Activated CD8-positive, alpha-beta T cell treated with anti-CD3 and anti-CD28 coated beads, Interleukin-2, amount 10 ng/mL, durations not matched to agents 7 days and 5 days (primary cell): Measurements from ENCODE around the gene PPOX. TPM values are rescaled to one million over a fixed set of nuclear protein-coding genes. Genes with fewer than 3 reads are reported as not detected.

Source experiments
- ATAC-seq: fragments of 150-1000 bp; cut with Tn5 transposase; one replicate; pipeline ENCODE4 v1.10.0; 2021; ENCODE audit warnings: moderate library complexity
- CTCF ChIA-PET: fragments of 350-600 bp; sonication (Branson Sonifier 250); formaldehyde crosslinking; loops from one replicate; lab custom pipeline; 2021; ENCODE audit warnings: antibody characterized with exemption; lab: Charles Lee
- POLR2A ChIA-PET: fragments of 350-600 bp; sonication (Branson Sonifier 250); formaldehyde crosslinking; loops from one replicate; lab custom pipeline; 2021; ENCODE audit warnings: antibody characterized with exemption; lab: Charles Lee
- DNase-seq: peaks from one replicate; pipeline ENCODE4 v3.0.0-alpha.2; 2020
- H3K27ac Mint-ChIP-seq: one replicate; pipeline ENCODE4 v1.8.0; 2021; ENCODE audit warnings: mild to moderate bottlenecking, mixed read lengths
- H3K27me3 Mint-ChIP-seq: one replicate; pipeline ENCODE4 v1.8.0; 2021; ENCODE audit warnings: low read depth, mixed read lengths
- H3K36me3 Mint-ChIP-seq: one replicate; pipeline ENCODE4 v1.8.0; 2021; ENCODE audit warnings: low read depth, mixed read lengths
- H3K4me1 Mint-ChIP-seq: one replicate; pipeline ENCODE4 v1.8.0; 2021; ENCODE audit warnings: low read depth, mixed read lengths
- H3K4me3 Mint-ChIP-seq: one replicate; pipeline ENCODE4 v1.8.0; 2021; ENCODE audit warnings: mild to moderate bottlenecking, mixed read lengths
- H3K9me3 Mint-ChIP-seq: one replicate; pipeline ENCODE4 v1.8.0; 2022; ENCODE audit warnings: mixed read lengths; ENCODE audit not compliant: insufficient read depth
- total RNA-seq, 2 experiments: library from RNA; stranded (reverse); gene quantifications; one replicate each; pipeline ENCODE4 v1.2.3, GENCODE V29; 2021

PPOX gene
- total RNA-seq, 2 experiments from 2014 or later = 37.7 to 38.5 TPM

- H3K4me3 Mint-ChIP-seq = no peak overlapping the region
- ATAC-seq (no peak), DNase-seq (no peak)
- POLR2A ChIA-PET = interaction anchor here (0.6 to 1.9 kb wide), 4 partner anchors 13 to 191 kb away, joined by 3 to 9 read pairs (median 6); partner anchors contain the start of gene PPOX
- H3K27me3 Mint-ChIP-seq = no peaks in the 10 kb centered on the region
- H3K36me3 Mint-ChIP-seq = peaks cover 9% of the 10 kb centered on the region
- H3K27ac Mint-ChIP-seq = peak overlapping the region; percentile 17
- CTCF ChIA-PET = interaction anchor here (1.4 to 18.1 kb wide), 4 partner anchors 16 to 93 kb away, joined by 3 to 331 read pairs (median 10); partner anchors contain the start of genes APOA2, FCER1G, PPOX and TOMM40L
- H3K9me3 Mint-ChIP-seq = no peaks in the 10 kb centered on the region
- peaks cover 73% of the 10 kb centered on the region for H3K4me1 Mint-ChIP-seq
Observed at GRCh38 chr1:161198194-161198896, 32.1 kb downstream of the PPOX start.

GRCh38 chr1:161198897-161199431 is 32.7 kb downstream of the PPOX start, which contains the start of gene ADAMTS4:
Gene ADAMTS4, minus strand, starts transcription at chr1:161199054. Its CDS starts 427 bp downstream, at chr1:161198627.
- H3K4me3 Mint-ChIP-seq = no peak within 1 kb of the TSS
- H3K36me3 Mint-ChIP-seq = peaks cover 15% of the 10 kb centered on the region
- H3K27me3 Mint-ChIP-seq = no peaks in the 10 kb centered on the region
- no peak for ATAC-seq
- no peak for DNase-seq
- CTCF ChIA-PET = interaction anchor here (1.4 to 18.1 kb wide), 4 partner anchors 17 to 92 kb away, joined by 3 to 331 read pairs (median 10); partner anchors contain the start of genes APOA2, FCER1G, PPOX and TOMM40L
- no peaks in the 10 kb centered on the region for H3K9me3 Mint-ChIP-seq
- H3K27ac Mint-ChIP-seq = peak within 1 kb of the TSS; percentile 95
- POLR2A ChIA-PET = interaction anchor here (1.5 to 1.9 kb wide), 2 partner anchors 14 to 33 kb away, joined by 8 to 9 read pairs; partner anchors contain the start of gene PPOX
- peaks cover 79% of the 10 kb centered on the region for H3K4me1 Mint-ChIP-seq

DNA sequence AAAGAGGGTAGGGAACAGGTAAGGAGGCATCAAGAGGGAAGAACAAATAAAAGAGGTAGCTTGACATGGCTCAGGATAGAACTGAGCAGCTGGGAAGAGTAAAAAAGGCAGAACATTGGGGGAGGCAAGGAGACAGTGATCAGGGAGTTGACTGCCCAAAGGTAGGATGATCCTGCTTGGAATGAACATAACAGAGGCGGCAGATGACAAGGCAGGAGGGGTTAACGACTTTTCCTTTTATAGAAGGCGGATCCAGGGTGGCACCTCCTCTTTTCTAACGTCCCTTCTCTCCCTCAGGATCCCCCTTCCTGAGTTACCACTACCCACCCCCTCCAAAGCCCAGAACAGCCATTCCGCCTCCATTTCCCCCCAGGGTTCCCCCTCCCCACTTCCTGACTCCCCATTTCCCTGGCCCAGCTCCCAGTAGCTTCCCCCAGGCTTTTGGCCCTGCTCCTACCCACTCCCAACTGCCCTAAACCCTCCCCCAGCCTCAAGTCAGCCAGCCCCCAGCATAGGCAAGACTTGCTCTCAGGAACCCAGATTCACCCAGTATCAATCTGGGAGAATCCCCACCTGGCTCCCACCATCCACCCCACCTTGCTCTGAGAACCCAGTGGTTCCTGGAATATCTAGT is 33.4 kb downstream of the PPOX start:
- POLR2A ChIA-PET = interaction anchor here (0.5 to 1.9 kb wide), 2 partner anchors 14 to 33 kb away, joined by 3 to 9 read pairs; partner anchors contain the start of gene PPOX

DNA sequence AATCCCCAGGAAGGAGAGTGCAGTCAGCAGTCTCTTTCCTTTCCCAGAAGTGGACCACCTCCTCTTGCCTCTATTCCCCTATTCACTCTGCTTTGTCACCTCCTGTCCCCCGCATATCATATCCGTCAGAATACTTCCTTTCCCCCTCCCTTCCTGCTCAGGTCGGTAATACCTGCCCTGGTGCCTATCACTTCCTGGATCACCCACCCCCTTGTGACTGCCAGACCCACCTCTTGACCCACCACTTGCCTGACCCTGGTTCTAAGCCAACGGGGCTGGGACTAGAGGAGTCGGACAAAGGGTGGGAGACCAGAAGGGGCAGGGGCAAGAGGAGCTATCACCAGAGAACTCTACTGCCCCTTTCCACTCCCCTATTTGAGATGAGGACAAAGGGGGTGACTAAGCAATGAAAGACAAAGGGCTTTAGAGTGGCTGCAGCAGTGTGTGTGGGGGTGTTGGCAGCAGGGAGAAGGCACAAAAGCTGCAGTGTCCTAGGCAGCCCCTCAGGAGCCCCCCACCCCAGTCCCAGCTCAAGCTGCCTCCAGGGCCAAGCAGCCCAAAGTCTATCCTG is 34.3 kb downstream of the PPOX start:
- Mint-ChIP-seq H3K4me1 (peaks cover 79% of the 10 kb centered on the region), H3K36me3 (peaks cover 27% of the 10 kb centered on the region), H3K4me3 (peak overlapping the region; percentile 45), H3K9me3 (no peaks in the 10 kb centered on the region), H3K27me3 (no peaks in the 10 kb centered on the region), H3K27ac (peak overlapping the region; percentile 95)
- DNase-seq (peak; percentile 46), ATAC-seq (no peak)
- ChIA-PET POLR2A (interaction anchor here (0.5 to 3.7 kb wide), 7 partner anchors 11 to 47 kb away, joined by 3 to 31 read pairs (median 3); partner anchors contain the start of genes TOMM40L and UFC1), CTCF (interaction anchor here (1.0 to 18.1 kb wide), 7 partner anchors 9 to 182 kb away, joined by 3 to 331 read pairs (median 9); partner anchors contain the start of genes APOA2, FCER1G, PPOX and TOMM40L)

More for the DNA sequence above, 33.4 kb downstream of the PPOX start:
- CTCF ChIA-PET = interaction anchor here (1.4 to 18.1 kb wide), 4 partner anchors 23 to 92 kb away, joined by 3 to 331 read pairs (median 6); partner anchors contain the start of genes APOA2, FCER1G, PPOX and TOMM40L
- ATAC-seq (no peak), DNase-seq (no peak)
- Mint-ChIP-seq H3K4me1 (peaks cover 82% of the 10 kb centered on the region), H3K27me3 (no peaks in the 10 kb centered on the region), H3K27ac (peak overlapping the region; percentile 95), H3K36me3 (peaks cover 21% of the 10 kb centered on the region), H3K4me3 (no peak overlapping the region), H3K9me3 (no peaks in the 10 kb centered on the region)

- POLR2A ChIA-PET = interaction anchor here (0.5 to 3.7 kb wide), 28 partner anchors 9 to 935 kb away, joined by 3 to 38 read pairs (median 4); partner anchors contain the start of genes APOA2, ARHGAP30, B4GALT3 and DEDD
- CTCF ChIA-PET = interaction anchor here (0.7 to 18.1 kb wide), 12 partner anchors 9 to 188 kb away, joined by 3 to 331 read pairs (median 8); partner anchors contain the start of genes APOA2, B4GALT3, FCER1G and PPOX
- Mint-ChIP-seq H3K4me1 (peaks cover 78% of the 10 kb centered on the region), H3K36me3 (peaks cover 33% of the 10 kb centered on the region), H3K9me3 (no peaks in the 10 kb centered on the region), H3K27ac (peak overlapping the region; percentile 95), H3K4me3 (peak overlapping the region; percentile 93), H3K27me3 (no peaks in the 10 kb centered on the region)
- ATAC-seq (no peak), DNase-seq (no peak)
Observed at GRCh38 chr1:161200992-161201835, 35.0 kb downstream of the PPOX start.

- Mint-ChIP-seq H3K9me3 (no peaks in the 10 kb centered on the region), H3K4me1 (peaks cover 78% of the 10 kb centered on the region), H3K36me3 (peaks cover 41% of the 10 kb centered on the region), H3K4me3 (peak within 1 kb of the TSS; percentile 93), H3K27me3 (no peaks in the 10 kb centered on the region), H3K27ac (peak within 1 kb of the TSS; percentile 95)
- DNase-seq (peak; percentile 99), ATAC-seq (peak; percentile 99)
- POLR2A ChIA-PET = interaction anchor here (0.5 to 3.7 kb wide), 29 partner anchors 9 to 936 kb away, joined by 3 to 38 read pairs (median 5); partner anchors contain the start of genes APOA2, ARHGAP30, B4GALT3 and DEDD
- CTCF ChIA-PET = interaction anchor here (0.6 to 18.1 kb wide), 13 partner anchors 8 to 187 kb away, joined by 3 to 331 read pairs (median 8); partner anchors contain the start of genes APOA2, B4GALT3, FCER1G and PPOX
Observed at GRCh38 chr1:161201836-161202712, 35.8 kb downstream of the PPOX start, which contains the start of gene NDUFS2. Gene NDUFS2, plus strand, starts transcription at chr1:161202367. Its CDS starts 19 bp downstream, at chr1:161202386.

DNA sequence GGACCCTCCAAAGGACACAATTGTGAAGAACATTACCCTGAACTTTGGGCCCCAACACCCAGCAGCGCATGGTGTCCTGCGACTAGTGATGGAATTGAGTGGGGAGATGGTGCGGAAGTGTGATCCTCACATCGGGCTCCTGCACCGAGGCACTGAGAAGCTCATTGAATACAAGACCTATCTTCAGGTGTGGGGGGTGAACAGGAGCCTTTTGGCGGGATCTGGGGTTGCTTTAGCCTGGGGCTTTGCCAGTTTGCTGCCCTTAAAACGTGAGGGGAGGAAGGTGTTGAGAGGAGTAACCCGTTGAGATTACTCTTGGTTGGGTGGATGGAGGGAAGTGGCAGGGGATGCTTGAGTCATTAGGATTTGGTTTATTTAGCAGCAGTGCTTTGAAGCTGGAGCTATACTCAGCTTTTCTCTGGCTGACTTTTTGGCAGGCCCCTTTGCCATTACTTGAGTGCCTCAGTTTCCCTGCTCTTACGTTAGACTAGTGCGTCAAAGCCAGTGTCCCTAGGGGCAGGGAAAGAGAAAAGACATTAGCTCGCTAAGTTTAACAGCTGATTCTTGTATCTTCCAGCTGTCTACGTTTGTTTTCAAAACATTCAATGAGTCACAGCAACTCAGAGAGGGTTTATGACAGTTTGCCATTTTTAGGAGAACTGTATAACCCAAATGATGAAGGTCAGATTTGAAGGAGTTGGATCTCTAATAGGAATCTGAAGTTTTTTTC is 40.4 kb downstream of the PPOX start:
- Mint-ChIP-seq H3K27me3 (no peaks in the 10 kb centered on the region), H3K27ac (peak overlapping the region; percentile 67), H3K9me3 (no peaks in the 10 kb centered on the region), H3K4me1 (peaks cover 59% of the 10 kb centered on the region), H3K36me3 (peaks cover 67% of the 10 kb centered on the region), H3K4me3 (no peak overlapping the region)
- no peak for ATAC-seq
- CTCF ChIA-PET = interaction anchor here (0.7 to 18.1 kb wide), 6 partner anchors 15 to 175 kb away, joined by 3 to 331 read pairs (median 10); partner anchors contain the start of genes APOA2, FCER1G, PPOX and TOMM40L
- POLR2A ChIA-PET = interaction anchor here (0.8 to 1.2 kb wide), 3 partner anchors 18 to 30 kb away, joined by 3 to 4 read pairs (median 4); no protein-coding TSS in a partner anchor
- DNase-seq = no peak

GRCh38 chr1:161207173-161207572 is 40.9 kb downstream of the PPOX start:
- POLR2A ChIA-PET = no interaction called here
- Mint-ChIP-seq H3K9me3 (no peaks in the 10 kb centered on the region), H3K4me3 (no peak overlapping the region), H3K36me3 (peaks cover 72% of the 10 kb centered on the region), H3K27ac (peak overlapping the region; percentile 7), H3K4me1 (peaks cover 55% of the 10 kb centered on the region), H3K27me3 (no peaks in the 10 kb centered on the region)
- CTCF ChIA-PET = interaction anchor here (0.7 to 18.1 kb wide), 5 partner anchors 15 to 175 kb away, joined by 3 to 331 read pairs (median 13); partner anchors contain the start of genes APOA2, FCER1G, PPOX and TOMM40L
- ATAC-seq = no peak
- no peak for DNase-seq
